Sigmoid colon (tissue), 7 donors: ENCODE data around the gene AMIGO2. TPM values are rescaled to one million over a fixed set of nuclear protein-coding genes. Genes with fewer than 3 reads are reported as not detected.
"Not testable (repeated sequence)": the region's sequence is repeated elsewhere in the genome, so short reads cannot be mapped to it uniquely, and the experiment has no call there.

Source experiments
- DNase-seq: peaks from one replicate; pipeline ENCODE4 v3.0.0-alpha.2; 2019
- H3K27ac ChIP-seq, 4 donors: fragments of 200-600 bp; sonication (generic); one replicate each; pipeline ENCODE4 v1.5.1; 2016 to 2019; ENCODE audit warnings: mild to moderate bottlenecking in 1 of 4
- H3K27me3 ChIP-seq, 3 donors: fragments of 200-600 bp; sonication (generic); one replicate each; pipeline ENCODE4 v1.5.1; 2019; ENCODE audit warnings: mild to moderate bottlenecking in 1 of 3
- H3K36me3 ChIP-seq, 4 donors: fragments of 200-600 bp; sonication (generic); one replicate each; pipeline ENCODE4 v1.5.1; 2016 to 2019
- H3K4me1 ChIP-seq, 4 donors: fragments of 200-600 bp; sonication (generic); one replicate each; pipeline ENCODE4 v1.5.1; 2017 to 2019
- H3K4me3 ChIP-seq, 4 donors: fragments of 200-600 bp; sonication (generic); one replicate each; pipeline ENCODE4 v1.5.1; 2017 to 2019; ENCODE audit warnings: mild to moderate bottlenecking in 2 of 4, moderate library complexity in 1 of 4
- H3K9me3 ChIP-seq, 4 donors: fragments of 200-600 bp in 3 of 4; sonication (generic) in 3 of 4; one replicate each; pipeline versions ENCODE4 v1.5.1 to v1.6.1; 2013 to 2019
- EP300 ChIP-seq, 4 donors: sonication (generic); formaldehyde crosslinking; IDR thresholded peaks; one replicate each; pipeline ENCODE4 v1.6.1; 2017; ENCODE audit warnings: antibody characterized with exemption in 4 of 4
- POLR2A ChIP-seq, 2 donors: fragments of 450-650 bp; IDR thresholded peaks; one replicate each; pipeline ENCODE4 v1.6.1; 2016; ENCODE audit warnings: antibody characterized with exemption in 2 of 2, mild to moderate bottlenecking in 2 of 2, moderate library complexity in 2 of 2
- POLR2AphosphoS5 ChIP-seq, 4 donors: sonication (generic); formaldehyde crosslinking; IDR thresholded peaks; one replicate each; pipeline ENCODE4 v1.6.1; 2017; ENCODE audit warnings: antibody characterized with exemption in 4 of 4
- WGBS, 2 donors: extraction: QIAGEN DNeasy Blood & Tissue Kit; methylation state at CpG; one replicate each; pipeline ENCODE4 v1.1.7; 2013; 5-methylcytosine and 5-hydroxymethylcytosine counted together
- intact Hi-C: fragments of 100-400 bp; cut with DNase I; formaldehyde crosslinking; loops from one replicate; pipeline ENCODE4 v1.15.1; 2023
- polyA plus RNA-seq, 3 donors: library from polyadenylated mRNA; stranded (reverse); fragments of 200-250 nt; gene quantifications; one replicate each; pipeline ENCODE4 v1.2.3, GENCODE V29; 2013
- total RNA-seq, 4 donors: library from RNA; depleted of rRNA; stranded (reverse); fragments of >200 nt; gene quantifications; one replicate each; pipeline ENCODE4 v1.1.0, GENCODE V29; 2016
- TF ChIP-seq, protein P1 (sequence below), 4 experiments: fragments of 450-650 bp in 3 of 4; fragments of 200-600 bp in 1 of 4; IDR thresholded peaks; one replicate each; pipeline ENCODE4 v1.5.1; 2016 to 2019; ENCODE audit warnings: antibody characterized with exemption in 4 of 4, mild to moderate bottlenecking in 3 of 4, moderate library complexity in 2 of 4
- donor health status: healthy with polysubstance abuse.
- donor health status: Bipolar disorder and iron deficiency.
- donor health status: healthy.

Gene AMIGO2
- total and polyA plus RNA-seq, 7 donors: 0.46 to 68.1 (median 33.2) TPM

DNA sequence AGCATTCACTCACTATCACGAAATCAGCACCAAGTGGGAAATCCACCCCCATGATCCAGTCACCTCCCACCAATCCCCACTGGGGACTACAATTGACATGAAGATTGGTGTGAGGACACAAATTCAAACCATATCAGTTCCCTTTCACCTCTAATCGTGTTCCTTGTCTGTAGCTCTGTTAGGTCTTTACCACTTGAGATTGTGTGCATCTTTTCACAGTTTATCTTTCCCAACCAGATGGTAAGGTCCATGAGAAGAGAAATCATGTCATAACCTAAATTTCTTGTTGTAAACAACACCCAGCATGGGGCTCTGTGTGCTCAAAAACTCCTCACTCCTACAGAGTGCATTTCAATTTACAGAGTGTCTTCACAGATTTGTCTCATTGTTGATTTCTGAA, 27.5 kb downstream of the AMIGO2 start:
- 80 to 81% methylated on average over 2 of the region's 2 CpGs for WGBS, 2 donors
- no peak overlapping the region for H3K27ac ChIP-seq
- intact Hi-C loops: no loop called here
- no peak for TF ChIP-seq EP300 (IDR thresholded peaks at IDR 0.05)
- TF ChIP-seq POLR2A (IDR thresholded peaks at IDR 0.05): no peak
- TF ChIP-seq, protein P1, sequence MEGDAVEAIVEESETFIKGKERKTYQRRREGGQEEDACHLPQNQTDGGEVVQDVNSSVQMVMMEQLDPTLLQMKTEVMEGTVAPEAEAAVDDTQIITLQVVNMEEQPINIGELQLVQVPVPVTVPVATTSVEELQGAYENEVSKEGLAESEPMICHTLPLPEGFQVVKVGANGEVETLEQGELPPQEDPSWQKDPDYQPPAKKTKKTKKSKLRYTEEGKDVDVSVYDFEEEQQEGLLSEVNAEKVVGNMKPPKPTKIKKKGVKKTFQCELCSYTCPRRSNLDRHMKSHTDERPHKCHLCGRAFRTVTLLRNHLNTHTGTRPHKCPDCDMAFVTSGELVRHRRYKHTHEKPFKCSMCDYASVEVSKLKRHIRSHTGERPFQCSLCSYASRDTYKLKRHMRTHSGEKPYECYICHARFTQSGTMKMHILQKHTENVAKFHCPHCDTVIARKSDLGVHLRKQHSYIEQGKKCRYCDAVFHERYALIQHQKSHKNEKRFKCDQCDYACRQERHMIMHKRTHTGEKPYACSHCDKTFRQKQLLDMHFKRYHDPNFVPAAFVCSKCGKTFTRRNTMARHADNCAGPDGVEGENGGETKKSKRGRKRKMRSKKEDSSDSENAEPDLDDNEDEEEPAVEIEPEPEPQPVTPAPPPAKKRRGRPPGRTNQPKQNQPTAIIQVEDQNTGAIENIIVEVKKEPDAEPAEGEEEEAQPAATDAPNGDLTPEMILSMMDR (IDR thresholded peaks at IDR 0.05): no peak
- TF ChIP-seq POLR2AphosphoS5 (IDR thresholded peaks at IDR 0.05): no peak
- H3K4me1 ChIP-seq: peaks cover 0 to 14% (median 5%) of the 10 kb centered on the region in 4 donors
- DNase-seq: no peak
- peaks cover 0 to 17% (median 6%) of the 10 kb centered on the region in 4 donors for H3K9me3 ChIP-seq
- no peaks in the 10 kb centered on the region for H3K36me3 ChIP-seq
- no peak overlapping the region for H3K4me3 ChIP-seq
- no peaks in the 10 kb centered on the region for H3K27me3 ChIP-seq

DNA sequence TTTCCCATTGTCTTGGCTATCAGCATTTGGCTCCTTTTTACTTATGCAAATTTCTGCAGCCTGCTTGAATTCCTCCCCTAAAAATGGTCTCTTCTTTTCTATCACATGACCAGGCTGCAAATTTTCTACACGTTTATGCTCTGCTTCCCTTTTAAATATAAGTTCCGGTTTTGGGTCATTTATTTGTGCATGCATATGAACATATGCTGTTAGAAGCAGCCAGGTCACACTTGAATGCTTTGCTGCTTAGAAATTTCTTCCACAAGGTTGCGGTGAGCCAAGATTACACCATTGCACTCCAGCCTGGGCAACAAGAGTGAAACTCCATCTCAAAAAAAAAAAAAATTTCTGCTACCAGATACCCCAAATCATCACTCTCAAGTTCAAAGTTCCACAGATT, 28.5 kb downstream of the AMIGO2 start:
- H3K4me1 ChIP-seq: peaks cover 0 to 14% (median 5%) of the 10 kb centered on the region in 4 donors
- WGBS, 2 donors: 86 to 89% methylated on average over 3 of the region's 3 CpGs
- H3K27ac ChIP-seq, intact Hi-C loops, H3K27me3 ChIP-seq, H3K4me3 ChIP-seq, H3K36me3 ChIP-seq, DNase-seq: not testable (repeated sequence)
- H3K9me3 ChIP-seq: peaks cover 0 to 12% (median 4%) of the 10 kb centered on the region in 4 donors

DNA sequence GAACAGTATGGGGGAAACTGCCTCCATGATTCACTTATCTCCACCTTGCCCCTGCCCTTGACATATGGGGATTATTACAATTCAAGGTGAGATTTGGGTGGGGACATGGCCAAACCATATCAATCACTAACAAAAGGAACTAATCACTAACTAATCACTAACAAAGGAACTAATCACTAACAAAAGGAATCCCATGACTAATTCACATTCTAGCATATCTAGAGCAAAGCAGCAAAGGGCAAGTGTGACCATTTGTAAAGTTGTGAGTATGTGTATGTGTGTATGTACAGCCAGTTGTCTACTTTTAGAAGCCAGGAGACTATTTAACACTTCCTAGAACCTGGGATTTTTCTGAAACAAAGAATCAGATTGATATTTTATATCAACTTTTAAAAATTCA, 31.2 kb downstream of the AMIGO2 start:
- peaks cover 0 to 12% (median 4%) of the 10 kb centered on the region in 4 donors for H3K9me3 ChIP-seq
- TF ChIP-seq POLR2A (IDR thresholded peaks at IDR 0.05): no peak
- no peak for TF ChIP-seq EP300 (IDR thresholded peaks at IDR 0.05)
- TF ChIP-seq POLR2AphosphoS5 (IDR thresholded peaks at IDR 0.05): no peak
- TF ChIP-seq, protein P1 (IDR thresholded peaks at IDR 0.05): no peak

DNA sequence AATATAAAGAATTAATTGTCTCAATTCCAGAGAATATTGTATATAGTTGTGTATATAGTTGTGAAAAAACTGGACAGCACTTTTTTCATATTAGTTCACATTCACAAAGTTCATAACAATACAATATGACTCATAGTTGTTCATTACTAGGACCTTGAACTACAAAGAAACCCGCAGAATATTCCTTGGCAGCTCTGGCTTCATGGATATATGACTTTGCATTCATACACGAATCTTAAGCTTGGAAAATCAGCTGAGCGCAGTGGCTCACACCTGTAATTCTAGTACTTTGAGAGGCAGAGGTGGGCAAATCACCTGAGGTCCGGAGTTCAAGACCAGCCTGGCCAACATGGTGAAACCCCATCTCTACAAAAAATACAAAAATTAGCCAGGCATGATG, 38.4 kb downstream of the AMIGO2 start:
- H3K27ac ChIP-seq: no peak overlapping the region
- 75 to 94% methylated on average over 4 of the region's 4 CpGs for WGBS, 2 donors
- H3K4me1 ChIP-seq: no peaks in the 10 kb centered on the region
- no peaks in the 10 kb centered on the region for H3K9me3 ChIP-seq
- no peaks in the 10 kb centered on the region for H3K27me3 ChIP-seq
- no peak for TF ChIP-seq POLR2A (IDR thresholded peaks at IDR 0.05)
- no peak for TF ChIP-seq EP300 (IDR thresholded peaks at IDR 0.05)
- TF ChIP-seq POLR2AphosphoS5 (IDR thresholded peaks at IDR 0.05): no peak
- TF ChIP-seq, protein P1 (IDR thresholded peaks at IDR 0.05): no peak
- no peak for DNase-seq
- H3K4me3 ChIP-seq: no peak overlapping the region
- H3K36me3 ChIP-seq: no peaks in the 10 kb centered on the region
- intact Hi-C loops: no loop called here

More for the DNA sequence above, 31.2 kb downstream of the AMIGO2 start:
- no peak overlapping the region for H3K27ac ChIP-seq
- H3K27me3 ChIP-seq: no peaks in the 10 kb centered on the region
- no peaks in the 10 kb centered on the region for H3K36me3 ChIP-seq
- intact Hi-C loops: no loop called here
- peaks cover 0 to under 1% (median 0%) of the 10 kb centered on the region in 4 donors for H3K4me1 ChIP-seq
- DNase-seq: no peak
- H3K4me3 ChIP-seq: no peak overlapping the region

DNA sequence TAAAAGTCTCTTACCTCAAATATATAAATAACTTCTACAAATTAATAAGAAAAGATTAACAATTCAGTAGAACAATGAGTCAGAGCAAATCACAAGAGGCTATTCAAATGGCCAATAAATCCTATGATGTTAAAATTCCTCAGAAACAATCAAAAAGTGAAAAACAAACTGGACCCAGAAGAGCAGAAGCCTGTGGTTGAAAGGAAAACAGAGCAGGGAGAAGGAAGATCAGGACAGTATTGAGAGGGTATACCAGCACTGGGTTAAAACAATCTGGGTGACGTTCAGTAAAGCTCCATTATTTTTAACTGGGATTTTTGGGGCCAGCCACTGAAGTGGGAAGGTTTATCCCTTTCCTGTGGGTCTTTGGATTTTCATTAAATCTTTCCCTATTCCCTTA, 40.0 kb downstream of the AMIGO2 start:
- H3K9me3 ChIP-seq: no peaks in the 10 kb centered on the region
- no peaks in the 10 kb centered on the region for H3K27me3 ChIP-seq
- H3K4me3 ChIP-seq: no peak overlapping the region
- peaks cover 0 to 5% (median 2%) of the 10 kb centered on the region in 4 donors for H3K4me1 ChIP-seq
- intact Hi-C loops: loop anchor here (10.0 kb wide), 1 partner anchor 185 kb away; no protein-coding TSS in a partner anchor
- no peak for DNase-seq
- WGBS, 2 donors: 87 to 90% methylated on average over 1 of the region's 1 CpG
- no peak for TF ChIP-seq EP300 (IDR thresholded peaks at IDR 0.05)
- no peak for TF ChIP-seq POLR2AphosphoS5 (IDR thresholded peaks at IDR 0.05)
- TF ChIP-seq POLR2A (IDR thresholded peaks at IDR 0.05): no peak
- TF ChIP-seq, protein P1 (IDR thresholded peaks at IDR 0.05): no peak
- H3K36me3 ChIP-seq: no peaks in the 10 kb centered on the region
- no peak overlapping the region for H3K27ac ChIP-seq
